Liver (tissue), 9 donors: ENCODE results near the gene SORBS2. TPM values are rescaled to one million over a fixed set of nuclear protein-coding genes. Genes with fewer than 3 reads are reported as not detected.

Experiments
- DNase-seq: peaks from one replicate; pipeline ENCODE4 v3.0.0-alpha.2; 2017; ENCODE audit warnings: low spot score
- H3K27ac ChIP-seq, 2 donors: one replicate each; pipeline ENCODE4 v1.7.0; 2013; ENCODE audit warnings: inconsistent platforms in 2 of 2, low read length in 2 of 2, control low read depth in 1 of 2, low read depth in 1 of 2, mild to moderate bottlenecking in 1 of 2
- H3K27me3 ChIP-seq, 4 donors: one replicate each; pipeline versions ENCODE4 v1.6.1 to v1.7.0; 2013; ENCODE audit warnings: low read length in 3 of 4, inconsistent platforms in 1 of 4, mild to moderate bottlenecking in 1 of 4, moderate library complexity in 1 of 4; ENCODE audit not compliant: control insufficient read depth in 4 of 4, insufficient read depth in 4 of 4
- H3K36me3 ChIP-seq, 4 donors: one replicate each; pipeline versions ENCODE4 v1.6.1 to v1.7.0; 2013; ENCODE audit warnings: low read length in 3 of 4, mild to moderate bottlenecking in 3 of 4, low read depth in 1 of 4, moderate library complexity in 1 of 4; ENCODE audit not compliant: control insufficient read depth in 4 of 4, insufficient read depth in 3 of 4
- H3K4me1 ChIP-seq, 4 donors: one replicate each; pipeline versions ENCODE4 v1.6.1 to v1.7.0; 2013; ENCODE audit warnings: low read length in 3 of 4, mild to moderate bottlenecking in 3 of 4, moderate library complexity in 1 of 4; ENCODE audit not compliant: control insufficient read depth in 4 of 4, insufficient read depth in 4 of 4
- H3K4me3 ChIP-seq, 3 donors: one replicate each; pipeline versions ENCODE4 v1.6.1 to v1.7.0; 2013; ENCODE audit warnings: low read length in 3 of 3, control low read depth in 1 of 3, low read depth in 1 of 3, mild to moderate bottlenecking in 1 of 3
- H3K9ac ChIP-seq, 2 donors: one replicate each; pipeline ENCODE4 v1.7.0; 2013; ENCODE audit warnings: low read length in 2 of 2, mild to moderate bottlenecking in 2 of 2, moderate library complexity in 2 of 2, control low read depth in 1 of 2, low read depth in 1 of 2
- H3K9me3 ChIP-seq, 4 donors: one replicate each; pipeline versions ENCODE4 v1.6.1 to v1.7.0; 2013; ENCODE audit warnings: low read length in 3 of 4; ENCODE audit not compliant: control insufficient read depth in 4 of 4
- ATF3 ChIP-seq: IDR thresholded peaks from 2 replicates; pipeline ENCODE4 v1.6.1; 2016; ENCODE audit warnings: antibody characterized with exemption
- CTCF ChIP-seq: fragments of 150-350 bp; IDR thresholded peaks from 2 replicates; pipeline ENCODE4 v1.5.1; 2017; ENCODE audit warnings: improper control_type of control experiment, low read depth, low read length; ENCODE audit not compliant: missing input control
- EGR1 ChIP-seq, 2 donors: IDR thresholded peaks; 2 replicates each; pipeline ENCODE4 v1.6.1; 2016 to 2018; ENCODE audit warnings: antibody characterized with exemption in 2 of 2, low read depth in 2 of 2
- FOXA1 ChIP-seq: IDR thresholded peaks from 2 replicates; pipeline ENCODE4 v1.6.1; 2016; ENCODE audit warnings: antibody characterized with exemption
- FOXA2 ChIP-seq: IDR thresholded peaks from 2 replicates; pipeline ENCODE4 v1.6.1; 2016; ENCODE audit warnings: antibody characterized with exemption
- GABPA ChIP-seq, 2 donors: IDR thresholded peaks in 1 of 2; conservative IDR thresholded peaks in 1 of 2; 2 replicates each; pipeline ENCODE4 v1.6.1; 2016; ENCODE audit warnings: antibody characterized with exemption in 2 of 2, mild to moderate bottlenecking in 1 of 2, moderate library complexity in 1 of 2
- HNF4A ChIP-seq, 2 donors: conservative IDR thresholded peaks; 2 replicates each; pipeline ENCODE4 v1.6.1; 2016; ENCODE audit warnings: antibody characterized with exemption in 2 of 2, mild to moderate bottlenecking in 2 of 2
- HNF4G ChIP-seq: IDR thresholded peaks from 2 replicates; pipeline ENCODE4 v1.6.1; 2016; ENCODE audit warnings: antibody characterized with exemption
- JUND ChIP-seq, 2 donors: IDR thresholded peaks; 2 replicates each; pipeline ENCODE4 v1.6.1; 2016; ENCODE audit warnings: antibody characterized with exemption in 2 of 2
- MAX ChIP-seq: IDR thresholded peaks from 2 replicates; pipeline ENCODE4 v1.6.1; 2016; ENCODE audit warnings: antibody characterized with exemption
- NR2F2 ChIP-seq: IDR thresholded peaks from 2 replicates; pipeline ENCODE4 v1.6.1; 2016; ENCODE audit warnings: antibody characterized with exemption
- REST ChIP-seq: IDR thresholded peaks from 2 replicates; pipeline ENCODE4 v1.6.1; 2016; ENCODE audit warnings: antibody characterized with exemption, mild to moderate bottlenecking
- RXRA ChIP-seq, 2 donors: IDR thresholded peaks; 2 replicates each; pipeline ENCODE4 v1.6.1; 2017 to 2018; ENCODE audit warnings: antibody characterized with exemption in 2 of 2, mild to moderate bottlenecking in 1 of 2
- SP1 ChIP-seq: IDR thresholded peaks from 2 replicates; pipeline ENCODE4 v1.6.1; 2018; ENCODE audit warnings: antibody characterized with exemption, mild to moderate bottlenecking
- TAF1 ChIP-seq: conservative IDR thresholded peaks from 2 replicates; pipeline ENCODE4 v1.6.1; 2016; ENCODE audit warnings: antibody characterized with exemption, mild to moderate bottlenecking
- YY1 ChIP-seq: IDR thresholded peaks from 2 replicates; pipeline ENCODE4 v1.6.1; 2016; ENCODE audit warnings: antibody characterized with exemption, mild to moderate bottlenecking
- ZBTB33 ChIP-seq: IDR thresholded peaks from 2 replicates; pipeline ENCODE4 v1.6.1; 2016; ENCODE audit warnings: antibody characterized with exemption
- WGBS: extraction: QIAGEN DNeasy Blood & Tissue Kit; methylation state at CpG from one replicate; pipeline ENCODE4 v1.1.7; 2013; 5-methylcytosine and 5-hydroxymethylcytosine counted together
- polyA plus RNA-seq, 2 donors: library from polyadenylated mRNA; stranded (reverse) in 1 of 2; unstranded in 1 of 2; fragments of 200-250 nt in 1 of 2; fragments of >200 nt in 1 of 2; fragmentation: Nextera tagmentation in 1 of 2; extraction: Ambion mirVana in 1 of 2; gene quantifications; one replicate each; pipeline versions ENCODE4 v1.2.1 to v1.2.3, GENCODE V29; 2013 to 2015
- total RNA-seq, 2 donors: library from RNA; depleted of rRNA; stranded (reverse); fragments of >200 nt; gene quantifications; one replicate each; pipeline ENCODE4 v1.2.3, GENCODE V29; 2014
- donor health status: healthy.
- donor health status: healthy.
- donor health status: healthy.
- donor health status: healthy.
- donor health status: healthy.

Gene SORBS2
- total and polyA plus RNA-seq, 4 donors: 23.3 to 136 (median 59.6) TPM

- H3K36me3 ChIP-seq: no peaks in the 10 kb centered on the region
- H3K27me3 ChIP-seq: no peaks in the 10 kb centered on the region
- H3K27ac ChIP-seq: peak overlapping the region; percentile 11 to 63
These were observed 116.3 kb downstream of the SORBS2 start for GRCh38 chr4:185695743-185696142.

More at GRCh38 chr4:185695743-185696142, 116.3 kb downstream of the SORBS2 start:
- Histone ChIP-seq H3K9ac (no peak overlapping the region), H3K9me3 (no peaks in the 10 kb centered on the region), H3K4me3 (no peak overlapping the region), H3K4me1 (peaks cover 0 to 14% (median 0%) of the 10 kb centered on the region in 4 donors)
- TF ChIP-seq JUND (IDR thresholded peaks at IDR 0.05): no peak
- no peak for TF ChIP-seq YY1
- TF ChIP-seq ATF3: no peak
- TF ChIP-seq ZBTB33: peak; percentile 18
- TF ChIP-seq CTCF: no peak
- TF ChIP-seq HNF4G: no peak
- no peak for TF ChIP-seq REST
- TF ChIP-seq EGR1 (IDR thresholded peaks at IDR 0.05; ENCODE audit: low read depth in 2 of 2): peak in 1 of 2 donors; percentile 21
- TF ChIP-seq RXRA (IDR thresholded peaks at IDR 0.05): no peak
- TF ChIP-seq GABPA (IDR thresholded peaks at IDR 0.05 in 1 of 2, conservative IDR thresholded peaks at IDR 0.05 in 1 of 2): no peak
- no peak for TF ChIP-seq FOXA1
- TF ChIP-seq NR2F2: no peak
- no peak for TF ChIP-seq TAF1
- TF ChIP-seq FOXA2: no peak
- TF ChIP-seq SP1: no peak
- TF ChIP-seq MAX: no peak
- no peak for TF ChIP-seq HNF4A (conservative IDR thresholded peaks at IDR 0.05)
- 66% methylated on average over 4 of the region's 4 CpGs for WGBS
- no peak for DNase-seq
